H1 (cell line): ENCODE data around the gene TLE2. TPM values are rescaled to one million over a fixed set of nuclear protein-coding genes. Genes with fewer than 3 reads are reported as not detected.
A peak's percentile ranks its signal among the peaks of the same experiment; 100 is the strongest.

Experiments
- CTCF ChIA-PET: fragments of 300-600 bp; sonication (Branson Sonifier 250); formaldehyde crosslinking; loops from one replicate; lab custom pipeline; 2021; ENCODE audit not compliant: partially characterized antibody; lab: Charles Lee
- POLR2A ChIA-PET: fragments of 300-600 bp; sonication (Branson Sonifier 250); formaldehyde crosslinking; loops from one replicate; lab custom pipeline; 2021; ENCODE audit warnings: inconsistent platforms; ENCODE audit not compliant: partially characterized antibody; lab: Charles Lee
- DNase-seq, 2 experiments: peaks; one replicate each; pipeline versions ENCODE4 v3.0.0 to v3.0.0-alpha.2; 2010 to 2022; ENCODE audit warnings: low spot score in 2 of 2, low read depth in 1 of 2, mixed read lengths in 1 of 2
- FAIRE-seq: peaks from 2 replicates; lab custom pipeline; 2011; peaks lifted over from hg19 to GRCh38; lab: Jason Lieb, UNC
- H2AFZ ChIP-seq: 2 replicates; pipeline ENCODE4 v1.8.1; 2012; ENCODE audit warnings: low read length, inconsistent platforms
- H2AK5ac ChIP-seq: 2 replicates; pipeline ENCODE4 v1.6.1; 2013; ENCODE audit warnings: low read depth, low read length
- H2BK120ac ChIP-seq: replicated peaks from 2 replicates; pipeline ENCODE3; 2013; ENCODE audit warnings: low read depth, low read length, inconsistent platforms
- H2BK12ac ChIP-seq: 2 replicates; pipeline ENCODE4 v1.6.1; 2013; ENCODE audit warnings: low read depth, low read length
- H2BK15ac ChIP-seq: 2 replicates; pipeline ENCODE4 v1.6.1; 2013; ENCODE audit warnings: low read length
- H2BK20ac ChIP-seq: 2 replicates; pipeline ENCODE4 v1.6.1; 2013; ENCODE audit warnings: low read length
- H2BK5ac ChIP-seq: 2 replicates; pipeline ENCODE4 v1.6.1; 2013; ENCODE audit warnings: low read depth, low read length
- H3K14ac ChIP-seq: 2 replicates; pipeline ENCODE4 v1.6.1; 2013; ENCODE audit warnings: inconsistent platforms; ENCODE audit not compliant: insufficient read length
- H3K18ac ChIP-seq: 2 replicates; pipeline ENCODE4 v1.6.1; 2013; ENCODE audit warnings: low read length; ENCODE audit errors: extremely low read depth
- H3K23ac ChIP-seq: 2 replicates; pipeline ENCODE4 v1.6.1; 2013; ENCODE audit warnings: inconsistent platforms; ENCODE audit not compliant: insufficient read length
- H3K23me2 ChIP-seq: 2 replicates; pipeline ENCODE4 v1.6.1; 2013; ENCODE audit warnings: low read depth, low read length
- H3K27ac ChIP-seq: 2 replicates; pipeline ENCODE4 v1.6.1; 2011; ENCODE audit warnings: low read depth, low read length, inconsistent platforms
- H3K27me3 ChIP-seq, 4 experiments: replicated peaks in 1 of 4; 1 replicate in 1 of 4; 2 replicates in 3 of 4; pipeline versions ENCODE4 v1.6.1 to v1.8.1; 2011 to 2013; ENCODE audit warnings: low read length in 3 of 4, mild to moderate bottlenecking in 3 of 4, inconsistent platforms in 2 of 4, mixed read lengths in 2 of 4, moderate library complexity in 1 of 4; ENCODE audit not compliant: control insufficient read depth in 3 of 4, insufficient read depth in 3 of 4; ENCODE audit errors: extremely low read depth in 1 of 4
- H3K36me3 ChIP-seq, 4 experiments: 2 replicates each; pipeline versions ENCODE4 v1.6.1 to v1.8.1; 2011 to 2013; ENCODE audit warnings: mild to moderate bottlenecking in 4 of 4, low read length in 3 of 4, moderate library complexity in 2 of 4, control low read depth in 1 of 4, inconsistent platforms in 1 of 4; ENCODE audit not compliant: insufficient read depth in 4 of 4, control insufficient read depth in 2 of 4
- H3K4ac ChIP-seq: replicated peaks from 2 replicates; pipeline ENCODE3; 2013; ENCODE audit warnings: low read length, low read depth, mixed read lengths, inconsistent platforms; ENCODE audit not compliant: insufficient read length
- H3K4me1 ChIP-seq, 4 experiments: replicated peaks in 1 of 4; 1 replicate in 1 of 4; 2 replicates in 3 of 4; pipeline versions ENCODE4 v1.6.1 to v1.8.1; 2011 to 2013; ENCODE audit warnings: low read length in 3 of 4, inconsistent platforms in 2 of 4, mixed read lengths in 1 of 4; ENCODE audit not compliant: insufficient read depth in 4 of 4, control insufficient read depth in 3 of 4
- H3K4me2 ChIP-seq, 2 experiments: 2 replicates each; pipeline versions ENCODE4 v1.6.1 to v1.8.1; 2011 to 2013; ENCODE audit warnings: low read depth in 2 of 2, low read length in 2 of 2, control low read depth in 1 of 2, inconsistent platforms in 1 of 2, mild to moderate bottlenecking in 1 of 2; ENCODE audit not compliant: insufficient read depth in 1 of 2
- H3K4me3 ChIP-seq, 4 experiments: fragments of 200-600, 300-600 bp in 1 of 4; sonication (generic), shearing (Covaris generic), sonication (Bioruptor Twin) in 1 of 4; 2 replicates each; pipeline versions ENCODE4 v1.5.1 to v1.8.1; 2011 to 2016; ENCODE audit warnings: low read length in 4 of 4, low read depth in 3 of 4, control low read depth in 2 of 4, inconsistent platforms in 2 of 4, mild to moderate bottlenecking in 2 of 4, mixed read lengths in 1 of 4, moderate library complexity in 1 of 4; ENCODE audit not compliant: insufficient read depth in 2 of 4; ENCODE audit errors: extremely low read depth in 1 of 4
- H3K56ac ChIP-seq: replicated peaks from 2 replicates; pipeline ENCODE3; 2013; ENCODE audit warnings: low read depth, mild to moderate bottlenecking, mixed read lengths, low read length, inconsistent platforms; ENCODE audit not compliant: insufficient read length
- H3K79me1 ChIP-seq: 2 replicates; pipeline ENCODE4 v1.6.1; 2013; ENCODE audit warnings: low read depth, low read length, control low read depth
- H3K79me2 ChIP-seq, 2 experiments: 2 replicates each; pipeline versions ENCODE4 v1.6.1 to v1.8.1; 2012 to 2013; ENCODE audit warnings: low read length in 2 of 2, mild to moderate bottlenecking in 2 of 2, inconsistent platforms in 1 of 2; ENCODE audit not compliant: insufficient read depth in 2 of 2, control insufficient read depth in 1 of 2
- H3K9ac ChIP-seq, 4 experiments: replicated peaks in 1 of 4; 1 replicate in 1 of 4; 2 replicates in 3 of 4; pipeline versions ENCODE4 v1.6.1 to v1.8.1; 2011 to 2013; ENCODE audit warnings: low read depth in 3 of 4, low read length in 3 of 4, control low read depth in 2 of 4, mild to moderate bottlenecking in 2 of 4, moderate library complexity in 2 of 4, inconsistent platforms in 1 of 4; ENCODE audit errors: extremely low read depth in 1 of 4
- H3K9me3 ChIP-seq, 2 experiments: 2 replicates each; pipeline versions ENCODE4 v1.6.1 to v1.8.1; 2012 to 2013; ENCODE audit warnings: mild to moderate bottlenecking in 2 of 2, moderate library complexity in 2 of 2, control low read depth in 1 of 2, inconsistent platforms in 1 of 2, low read depth in 1 of 2, low read length in 1 of 2, mixed read lengths in 1 of 2; ENCODE audit not compliant: insufficient read depth in 2 of 2
- H4K20me1 ChIP-seq, 2 experiments: replicated peaks in 1 of 2; 2 replicates each; pipeline versions ENCODE3 to v1.8.1; 2011 to 2013; ENCODE audit warnings: inconsistent platforms in 2 of 2, low read length in 2 of 2, mild to moderate bottlenecking in 1 of 2; ENCODE audit not compliant: insufficient read depth in 2 of 2, control insufficient read depth in 1 of 2
- H4K5ac ChIP-seq: 2 replicates; pipeline ENCODE4 v1.6.1; 2013; ENCODE audit warnings: low read length, low read depth, mixed read lengths, inconsistent platforms; ENCODE audit not compliant: insufficient read length
- H4K8ac ChIP-seq: 2 replicates; pipeline ENCODE4 v1.8.0; 2013; ENCODE audit warnings: mild to moderate bottlenecking, moderate library complexity, low read length, inconsistent platforms; ENCODE audit not compliant: insufficient read depth; ENCODE audit errors: extremely low read depth
- H4K91ac ChIP-seq: replicated peaks from 2 replicates; pipeline ENCODE3; 2013; ENCODE audit warnings: low read length, mixed read lengths, inconsistent platforms; ENCODE audit not compliant: insufficient read length
- HDAC2 ChIP-seq, 2 experiments: fragments of 300-600 bp in 1 of 2; sonication (generic) in 1 of 2; IDR thresholded peaks; 2 replicates each; pipeline ENCODE4 v1.6.1; 2011 to 2012; ENCODE audit warnings: low read depth in 2 of 2, low read length in 2 of 2, mild to moderate bottlenecking in 2 of 2, moderate library complexity in 2 of 2, borderline replicate concordance in 1 of 2, inconsistent platforms in 1 of 2
- JUND ChIP-seq: IDR thresholded peaks from 2 replicates; pipeline ENCODE4 v1.6.1; 2011; ENCODE audit warnings: mild to moderate bottlenecking, improper control_type of control experiment, low read length
- KDM1A ChIP-seq: fragments of 200-600, 300-600 bp; sonication (generic); IDR thresholded peaks from 2 replicates; pipeline ENCODE4 v1.7.1; 2016; ENCODE audit warnings: mild to moderate bottlenecking, low read length, borderline replicate concordance
- WGBS, 2 experiments: shearing (Covaris generic) in 1 of 2; methylation state at CpG; one replicate each; pipeline versions ENCODE4 v1.1.6 to v1.1.7; 2013 to 2015; ENCODE audit warnings: low lambda C conversion rate in 2 of 2, mixed read lengths in 2 of 2, inconsistent platforms in 1 of 2, low coverage in 1 of 2, missing lambda C conversion rate in 1 of 2; ENCODE audit not compliant: insufficient replicate concordance in 2 of 2, insufficient coverage in 1 of 2, insufficient read length in 1 of 2; ENCODE audit errors: extremely low coverage in 1 of 2, missing lambda C conversion rate in 1 of 2; 5-methylcytosine and 5-hydroxymethylcytosine counted together
- polyA plus RNA-seq, 7 experiments: library from polyadenylated mRNA; depleted of rRNA in 3 of 7; stranded (reverse) in 5 of 7; unstranded in 2 of 7; fragments of >200 nt in 5 of 7; fragments of 200-250 nt in 2 of 7; gene quantifications; 1 replicate in 5 of 7; 2 replicates in 1 of 7; 4 replicates in 1 of 7; pipeline versions ENCODE4 v1.2.1 to v1.2.3, GENCODE V29; 2011 to 2013; ENCODE audit warnings: missing spikeins in 2 of 7, mixed read lengths in 2 of 7
- total RNA-seq: library from RNA; stranded (reverse); fragmentation: NEBNext Ultra II Directional; extraction: Animal tissue kit (Norgen Biotek cat#: 25700); gene quantifications from 2 replicates; pipeline ENCODE4 v1.2.1, GENCODE V29; 2021

TLE2 gene
- total and polyA plus RNA-seq, 2 of the 8 experiments (the other 6 are each of a cell fraction or from before 2014, with no cell fraction given), result 8.0 to 11.5 TPM

DNA sequence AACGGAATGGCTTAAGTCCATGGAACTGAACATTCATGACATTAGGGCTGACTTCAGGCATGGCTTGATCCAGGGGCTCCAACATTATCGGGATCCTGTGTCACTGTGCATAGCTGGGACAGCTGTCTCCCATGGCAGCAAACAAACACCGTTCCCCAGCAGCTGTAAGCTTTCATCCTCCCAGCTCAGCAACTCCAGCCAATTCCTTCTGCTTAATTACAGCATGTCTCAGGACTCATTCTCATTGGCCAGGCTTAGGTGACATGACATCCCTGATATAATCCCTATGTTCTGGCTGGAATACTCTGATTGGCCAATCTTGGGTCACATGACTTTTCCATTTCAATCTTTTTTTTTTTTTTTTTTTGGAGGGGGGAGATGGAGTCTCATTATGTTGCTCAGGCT lies 44.1 kb upstream of the TLE2 start:
- H4K8ac ChIP-seq, result no peak overlapping the region
- H2BK120ac ChIP-seq, result no peak overlapping the region
- H3K23ac ChIP-seq, result no peak overlapping the region
- ChIA-PET POLR2A (interaction anchor here (0.5 to 0.8 kb wide), 2 partner anchors 8 to 104 kb away, joined by 3 read pairs; no protein-coding TSS in a partner anchor), CTCF (interaction anchor here (0.6 to 18.9 kb wide), 4 partner anchors 31 to 103 kb away, joined by 3 to 339 read pairs (median 3); partner anchors contain the start of gene GNA11)
- no peaks in the 10 kb centered on the region for H3K9me3 ChIP-seq
- H3K4me3 ChIP-seq, result no peak overlapping the region
- H3K23me2 ChIP-seq, result no peaks in the 10 kb centered on the region
- no peak overlapping the region for H4K5ac ChIP-seq
- no peak overlapping the region for H4K91ac ChIP-seq
- H3K79me2 ChIP-seq, result no peaks in the 10 kb centered on the region
- H2BK15ac ChIP-seq, result no peak overlapping the region
- H3K4me1 ChIP-seq, result peaks cover 0 to 4% (median 0%) of the 10 kb centered on the region in 4 experiments; a peak in 1 of 7 replicates
- no peak overlapping the region for H2AFZ ChIP-seq
- no peak overlapping the region for H3K4me2 ChIP-seq
- no peak overlapping the region for H3K4ac ChIP-seq
- H3K79me1 ChIP-seq, result no peaks in the 10 kb centered on the region
- no peak overlapping the region for H3K9ac ChIP-seq
- peaks cover 0 to 4% (median 1%) of the 10 kb centered on the region in 4 experiments; a peak in 1 of 7 replicates for H3K27me3 ChIP-seq
- H3K56ac ChIP-seq, result no peak overlapping the region
- H3K27ac ChIP-seq, result no peak overlapping the region
- TF ChIP-seq KDM1A (peak; percentile 90), JUND (no peak), HDAC2 (IDR thresholded peaks at IDR 0.05; ENCODE audit: borderline replicate concordance in 1 of 2, low read depth in 2 of 2, low read length in 2 of 2) (peak in 1 of 2 experiments; percentile 67; a peak in 1 of 4 replicates)
- TF ChIP-seq, all 59 proteins: peak for 2
- DNase-seq (no peak), FAIRE-seq (no peak)
- H3K14ac ChIP-seq, result no peak overlapping the region
- no peak overlapping the region for H2BK5ac ChIP-seq
- no peak overlapping the region; the same call in 1 of the 2 replicates for H2BK12ac ChIP-seq
- H2BK20ac ChIP-seq, result no peak overlapping the region
- 73% methylated on average over 3 of the region's 3 CpGs; no CpG with 5 or more reads in 1 of the 2 experiments for WGBS, 2 experiments
- no peaks in the 10 kb centered on the region for H4K20me1 ChIP-seq
- H3K36me3 ChIP-seq, result no peaks in the 10 kb centered on the region
- H2AK5ac ChIP-seq, result no peak overlapping the region
- H3K18ac ChIP-seq, result no peak overlapping the region
